Measurements from ENCODE around the gene MLLT1. TPM values are rescaled to one million over a fixed set of nuclear protein-coding genes. Genes with fewer than 3 reads are reported as not detected.

Gene MLLT1
- total RNA-seq, 2 experiments from 2014 or later = 17.5 to 56.0 TPM

DNA sequence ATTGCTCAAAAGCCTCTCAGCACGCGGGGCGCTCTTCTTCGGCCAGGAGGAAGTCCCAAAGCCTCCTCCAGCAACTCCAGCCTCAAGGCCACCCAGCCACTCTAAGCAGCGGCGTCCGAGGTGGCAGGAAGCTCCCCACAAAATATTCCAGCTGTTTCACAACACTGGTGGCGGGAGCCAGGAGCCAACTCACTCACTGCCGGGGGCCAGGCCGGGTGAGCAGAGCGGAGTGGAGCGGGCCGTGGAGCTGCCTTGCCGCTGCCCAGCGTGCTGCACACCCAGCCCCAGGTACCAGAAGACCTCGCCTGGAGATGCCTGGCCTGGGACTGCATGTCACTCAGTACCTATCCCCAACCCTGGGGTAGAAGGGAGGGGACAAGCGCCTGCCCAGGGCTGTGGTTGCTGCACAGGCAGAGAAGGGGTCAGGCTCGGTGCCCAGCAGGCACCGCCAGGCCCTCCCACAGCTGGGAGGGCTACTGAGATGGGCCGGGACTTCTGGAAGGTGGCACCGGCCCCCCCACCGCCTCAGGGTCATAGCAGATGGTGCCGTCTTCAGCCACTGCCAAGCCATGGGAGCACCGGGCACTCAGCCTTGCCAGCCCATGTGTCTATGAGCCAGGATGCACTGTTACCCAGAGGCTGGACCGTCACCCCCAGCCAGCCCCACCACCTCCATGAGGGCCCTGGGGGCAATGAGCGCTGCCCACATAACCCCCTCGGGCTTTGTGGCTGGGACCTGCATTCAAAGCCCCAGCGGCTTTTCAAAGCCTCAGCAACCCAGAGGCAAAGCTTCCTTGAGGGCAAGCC is 59.2 kb downstream of the MLLT1 start:
- TF ChIP-seq, protein P1, sequence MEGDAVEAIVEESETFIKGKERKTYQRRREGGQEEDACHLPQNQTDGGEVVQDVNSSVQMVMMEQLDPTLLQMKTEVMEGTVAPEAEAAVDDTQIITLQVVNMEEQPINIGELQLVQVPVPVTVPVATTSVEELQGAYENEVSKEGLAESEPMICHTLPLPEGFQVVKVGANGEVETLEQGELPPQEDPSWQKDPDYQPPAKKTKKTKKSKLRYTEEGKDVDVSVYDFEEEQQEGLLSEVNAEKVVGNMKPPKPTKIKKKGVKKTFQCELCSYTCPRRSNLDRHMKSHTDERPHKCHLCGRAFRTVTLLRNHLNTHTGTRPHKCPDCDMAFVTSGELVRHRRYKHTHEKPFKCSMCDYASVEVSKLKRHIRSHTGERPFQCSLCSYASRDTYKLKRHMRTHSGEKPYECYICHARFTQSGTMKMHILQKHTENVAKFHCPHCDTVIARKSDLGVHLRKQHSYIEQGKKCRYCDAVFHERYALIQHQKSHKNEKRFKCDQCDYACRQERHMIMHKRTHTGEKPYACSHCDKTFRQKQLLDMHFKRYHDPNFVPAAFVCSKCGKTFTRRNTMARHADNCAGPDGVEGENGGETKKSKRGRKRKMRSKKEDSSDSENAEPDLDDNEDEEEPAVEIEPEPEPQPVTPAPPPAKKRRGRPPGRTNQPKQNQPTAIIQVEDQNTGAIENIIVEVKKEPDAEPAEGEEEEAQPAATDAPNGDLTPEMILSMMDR (conservative IDR thresholded peaks at IDR 0.05; ENCODE audit: low read length) = no peak
- TF ChIP-seq EZH2phosphoT487 (IDR thresholded peaks at IDR 0.05; ENCODE audit: borderline replicate concordance, low read depth, low read length) = no peak
- Histone ChIP-seq H3K4me1 (ENCODE audit: insufficient read depth, low read length, poor library complexity, severe bottlenecking) (no peaks in the 10 kb centered on the region), H4K20me1 (ENCODE audit: insufficient read depth, low read length) (no peaks in the 10 kb centered on the region), H3K9me2 (ENCODE audit: insufficient read depth, low read length) (no peaks in the 10 kb centered on the region), H3K27ac (ENCODE audit: low read depth, low read length, poor library complexity, severe bottlenecking) (no peak overlapping the region), H3K9me3 (ENCODE audit: low read length) (no peaks in the 10 kb centered on the region), H3K4me2 (ENCODE audit: low read length) (no peak overlapping the region), H3K4me3 (ENCODE audit: low read depth, low read length, poor library complexity, severe bottlenecking) (no peak overlapping the region), H3K79me2 (ENCODE audit: insufficient read depth, low read depth, low read length) (no peaks in the 10 kb centered on the region), H2AFZ (ENCODE audit: low read length) (no peak overlapping the region), H3K36me3 (ENCODE audit: insufficient read depth, low read length) (peaks cover 27% of the 10 kb centered on the region)
- ChIA-PET CTCF (ENCODE audit: unreplicated experiment) (no interaction called here), POLR2A (no interaction called here)
- DNase-seq (ENCODE audit: low spot score) = no peak
- intact Hi-C loops (cut with micrococcal nuclease; ENCODE audit: unreplicated experiment) = no loop called here
- no TSS peak for BruUV-seq (replicated peaks)

DNA sequence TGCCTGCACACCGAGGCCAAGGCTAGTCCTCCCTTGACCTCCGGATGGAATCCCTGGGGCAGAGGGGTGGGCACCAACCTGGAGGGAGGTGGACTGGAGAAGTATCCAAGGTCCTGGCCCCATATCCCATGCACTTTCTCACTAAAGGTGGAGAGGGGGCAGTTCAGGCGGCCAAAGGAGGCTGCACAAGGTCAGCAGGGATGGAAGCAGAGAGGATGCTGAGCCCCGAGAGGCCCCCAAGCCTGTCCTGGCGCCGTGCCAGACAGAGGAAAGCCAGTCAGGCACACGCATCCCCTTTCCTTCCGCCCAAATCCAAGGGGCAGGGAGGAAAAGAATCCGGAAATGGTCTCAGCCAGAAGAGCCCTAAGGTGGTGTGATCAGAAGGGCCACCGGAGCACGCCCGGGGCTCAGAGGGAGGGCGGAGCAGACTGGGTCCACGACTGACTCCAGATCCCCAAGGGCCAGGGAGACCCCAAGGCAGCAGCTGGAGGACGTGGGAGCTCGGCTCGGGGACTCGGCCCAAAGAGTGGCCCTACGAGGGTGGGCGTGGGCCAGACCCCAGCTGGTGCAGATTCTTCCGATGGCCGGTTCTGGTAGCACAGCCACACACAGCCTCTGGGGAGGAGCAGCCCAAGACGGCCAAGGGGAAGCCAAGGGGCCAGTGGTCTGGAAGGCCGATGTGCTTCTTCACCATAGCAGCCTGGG is 60.0 kb downstream of the MLLT1 start:
- POLR2A ChIA-PET = no interaction called here
- intact Hi-C loops (cut with micrococcal nuclease; ENCODE audit: unreplicated experiment) = loop anchor here (5.0 kb wide), 1 partner anchor 83 kb away; no protein-coding TSS in a partner anchor

More for the DNA sequence above, 60.0 kb downstream of the MLLT1 start:
- H3K4me3 ChIP-seq (ENCODE audit: low read depth, low read length, poor library complexity, severe bottlenecking) = no peak overlapping the region
- no peaks in the 10 kb centered on the region for H3K4me1 ChIP-seq (ENCODE audit: insufficient read depth, low read length, poor library complexity, severe bottlenecking)
- no peak overlapping the region for H2AFZ ChIP-seq (ENCODE audit: low read length)
- no peaks in the 10 kb centered on the region for H3K9me3 ChIP-seq (ENCODE audit: low read length)
- H3K9me2 ChIP-seq (ENCODE audit: insufficient read depth, low read length) = no peaks in the 10 kb centered on the region
- peaks cover 20% of the 10 kb centered on the region for H3K36me3 ChIP-seq (ENCODE audit: insufficient read depth, low read length)
- H3K79me2 ChIP-seq (ENCODE audit: insufficient read depth, low read depth, low read length) = no peaks in the 10 kb centered on the region
- H3K27ac ChIP-seq (ENCODE audit: low read depth, low read length, poor library complexity, severe bottlenecking) = no peak overlapping the region
- CTCF ChIA-PET (ENCODE audit: unreplicated experiment) = no interaction called here
- DNase-seq (ENCODE audit: low spot score) = no peak
- H4K20me1 ChIP-seq (ENCODE audit: insufficient read depth, low read length) = no peaks in the 10 kb centered on the region
- BruUV-seq (replicated peaks) = no TSS peak
- TF ChIP-seq, protein P1 (conservative IDR thresholded peaks at IDR 0.05; ENCODE audit: low read length) = no peak
- no peak for TF ChIP-seq EZH2phosphoT487 (IDR thresholded peaks at IDR 0.05; ENCODE audit: borderline replicate concordance, low read depth, low read length)
- no peak overlapping the region for H3K4me2 ChIP-seq (ENCODE audit: low read length)

Measured in OCI-LY7 (cell line).